Parathyroid adenoma (tissue), 2 donors: Measurements from ENCODE around the gene ACSL5.

Source experiments
- H2AFZ ChIP-seq: fragments of 300-600 bp; sonication (generic); one replicate; pipeline ENCODE4 v1.7.0; 2017; ENCODE audit warnings: antibody characterized with exemption, mild to moderate bottlenecking
- H3K27ac ChIP-seq: fragments of 300-600 bp; sonication (generic); one replicate; pipeline ENCODE4 v1.7.0; 2017
- H3K27me3 ChIP-seq: fragments of 300-600 bp; sonication (generic); one replicate; pipeline ENCODE4 v1.7.0; 2017; ENCODE audit warnings: low read length; ENCODE audit not compliant: control insufficient read depth, insufficient read depth
- H3K36me3 ChIP-seq: fragments of 300-600 bp; sonication (generic); one replicate; pipeline ENCODE4 v1.7.0; 2017; ENCODE audit warnings: low read length; ENCODE audit not compliant: control insufficient read depth, insufficient read depth
- H3K4me1 ChIP-seq: fragments of 300-600 bp; sonication (generic); one replicate; pipeline ENCODE4 v1.7.0; 2017; ENCODE audit warnings: control low read depth
- H3K4me2 ChIP-seq: fragments of 300-600 bp; sonication (generic); one replicate; pipeline ENCODE4 v1.7.0; 2017; ENCODE audit warnings: low read length
- H3K4me3 ChIP-seq: fragments of 300-600 bp; sonication (generic); one replicate; pipeline ENCODE4 v1.7.0; 2017; ENCODE audit warnings: low read depth, low read length
- H3K79me2 ChIP-seq: fragments of 300-600 bp; sonication (generic); one replicate; pipeline ENCODE4 v1.7.0; 2017; ENCODE audit warnings: control low read depth
- H3K9ac ChIP-seq: fragments of 300-600 bp; sonication (generic); one replicate; pipeline ENCODE4 v1.7.0; 2017; ENCODE audit warnings: mild to moderate bottlenecking
- H3K9me3 ChIP-seq: fragments of 300-600 bp; sonication (generic); one replicate; pipeline ENCODE4 v1.7.0; 2017; ENCODE audit warnings: low read length; ENCODE audit not compliant: control insufficient read depth
- TF ChIP-seq, protein P1 (sequence below): fragments of 300-600 bp; sonication (generic); IDR thresholded peaks from one replicate; pipeline ENCODE4 v1.7.0; 2017; ENCODE audit warnings: antibody characterized with exemption, mild to moderate bottlenecking
- donor health status: primary hyperparathyroidism.

Gene ACSL5

DNA sequence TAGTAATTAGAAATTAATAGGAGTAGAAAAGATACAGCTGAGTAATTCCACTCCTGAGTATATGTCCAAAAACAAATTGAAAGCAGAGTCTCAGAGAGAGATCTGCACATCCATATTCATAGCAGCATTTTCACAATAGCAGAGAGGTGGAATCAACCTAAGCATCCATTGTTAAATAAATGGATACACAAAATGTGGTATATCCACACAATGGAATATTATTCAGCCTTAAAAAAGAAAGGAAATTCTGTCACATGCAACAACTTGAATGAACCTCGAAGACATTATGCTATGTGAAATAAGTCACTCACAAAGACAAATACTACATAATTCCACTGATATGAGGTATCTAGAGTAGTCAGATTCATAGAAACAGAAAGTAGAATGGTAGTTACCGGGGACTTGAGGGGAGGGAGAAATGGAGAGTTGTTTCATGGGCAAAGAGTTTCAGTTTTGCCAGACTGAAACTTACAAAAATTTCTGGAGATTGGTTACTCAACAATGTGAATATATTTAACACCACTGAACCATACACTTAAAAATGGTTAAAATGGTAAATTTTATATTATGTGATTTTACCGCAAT lies 91.5 kb downstream of the ACSL5 start:
- Histone ChIP-seq H3K9me3 (no peaks in the 10 kb centered on the region), H3K4me1 (no peaks in the 10 kb centered on the region), H2AFZ (no peak overlapping the region), H3K27me3 (no peaks in the 10 kb centered on the region), H3K4me3 (no peak overlapping the region), H3K4me2 (no peak overlapping the region), H3K36me3 (no peaks in the 10 kb centered on the region), H3K27ac (no peak overlapping the region), H3K79me2 (no peaks in the 10 kb centered on the region), H3K9ac (no peak overlapping the region)
- TF ChIP-seq, protein P1, sequence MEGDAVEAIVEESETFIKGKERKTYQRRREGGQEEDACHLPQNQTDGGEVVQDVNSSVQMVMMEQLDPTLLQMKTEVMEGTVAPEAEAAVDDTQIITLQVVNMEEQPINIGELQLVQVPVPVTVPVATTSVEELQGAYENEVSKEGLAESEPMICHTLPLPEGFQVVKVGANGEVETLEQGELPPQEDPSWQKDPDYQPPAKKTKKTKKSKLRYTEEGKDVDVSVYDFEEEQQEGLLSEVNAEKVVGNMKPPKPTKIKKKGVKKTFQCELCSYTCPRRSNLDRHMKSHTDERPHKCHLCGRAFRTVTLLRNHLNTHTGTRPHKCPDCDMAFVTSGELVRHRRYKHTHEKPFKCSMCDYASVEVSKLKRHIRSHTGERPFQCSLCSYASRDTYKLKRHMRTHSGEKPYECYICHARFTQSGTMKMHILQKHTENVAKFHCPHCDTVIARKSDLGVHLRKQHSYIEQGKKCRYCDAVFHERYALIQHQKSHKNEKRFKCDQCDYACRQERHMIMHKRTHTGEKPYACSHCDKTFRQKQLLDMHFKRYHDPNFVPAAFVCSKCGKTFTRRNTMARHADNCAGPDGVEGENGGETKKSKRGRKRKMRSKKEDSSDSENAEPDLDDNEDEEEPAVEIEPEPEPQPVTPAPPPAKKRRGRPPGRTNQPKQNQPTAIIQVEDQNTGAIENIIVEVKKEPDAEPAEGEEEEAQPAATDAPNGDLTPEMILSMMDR = no peak

DNA sequence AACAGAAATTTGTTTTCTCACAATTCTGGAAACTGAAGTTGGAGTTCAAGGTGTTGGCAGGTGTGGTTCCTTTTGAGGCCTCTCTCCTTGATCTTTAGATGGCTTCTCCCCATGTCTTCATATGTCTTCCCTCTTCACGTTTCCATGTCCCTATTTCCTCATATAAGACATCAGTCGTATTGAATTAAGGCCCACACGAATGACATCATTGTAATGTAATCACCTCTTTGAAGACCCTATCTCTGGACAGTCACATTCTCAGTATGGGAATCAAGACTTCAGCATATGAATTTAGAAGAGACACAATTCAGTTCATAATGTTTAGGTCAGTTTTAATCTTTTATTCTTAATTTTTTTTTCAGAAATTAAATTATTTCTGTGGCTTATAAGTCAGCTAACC lies 92.9 kb downstream of the ACSL5 start:
- Histone ChIP-seq H3K36me3 (no peaks in the 10 kb centered on the region), H3K79me2 (no peaks in the 10 kb centered on the region), H3K27me3 (no peaks in the 10 kb centered on the region), H2AFZ (no peak overlapping the region), H3K4me3 (no peak overlapping the region), H3K9ac (no peak overlapping the region), H3K9me3 (no peaks in the 10 kb centered on the region), H3K4me2 (no peak overlapping the region), H3K27ac (no peak overlapping the region), H3K4me1 (no peaks in the 10 kb centered on the region)
- TF ChIP-seq, protein P1 = no peak

DNA sequence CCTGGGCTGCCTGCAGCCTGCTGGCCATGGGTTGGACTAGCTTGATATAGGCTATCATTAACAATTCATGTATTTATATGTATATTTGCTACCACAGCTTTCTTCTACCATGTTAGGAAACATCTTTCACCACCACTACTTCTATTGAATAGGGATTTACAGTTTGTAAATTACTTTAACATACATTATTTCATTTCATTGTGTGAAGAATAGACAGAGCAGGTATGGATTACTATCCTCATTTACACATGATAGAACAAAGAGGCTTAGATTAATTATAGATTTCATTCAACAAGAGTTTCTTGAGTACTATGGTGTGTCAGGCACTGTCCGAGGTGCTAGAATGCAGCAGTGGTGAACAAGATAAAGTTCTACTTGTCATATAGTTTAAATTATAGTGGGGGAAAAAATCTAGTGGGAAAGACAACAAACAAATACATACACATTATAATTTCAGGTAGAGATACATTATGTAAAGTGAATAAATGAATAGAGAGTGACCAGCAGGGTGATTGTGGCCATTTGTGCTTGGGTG lies 93.7 kb downstream of the ACSL5 start:
- no peaks in the 10 kb centered on the region for H3K9me3 ChIP-seq
- H3K4me3 ChIP-seq = no peak overlapping the region
- no peak overlapping the region for H2AFZ ChIP-seq
- no peaks in the 10 kb centered on the region for H3K36me3 ChIP-seq
- no peak overlapping the region for H3K27ac ChIP-seq
- no peaks in the 10 kb centered on the region for H3K79me2 ChIP-seq
- H3K9ac ChIP-seq = no peak overlapping the region
- H3K27me3 ChIP-seq = no peaks in the 10 kb centered on the region
- TF ChIP-seq, protein P1 = no peak
- H3K4me2 ChIP-seq = no peak overlapping the region
- no peaks in the 10 kb centered on the region for H3K4me1 ChIP-seq

DNA sequence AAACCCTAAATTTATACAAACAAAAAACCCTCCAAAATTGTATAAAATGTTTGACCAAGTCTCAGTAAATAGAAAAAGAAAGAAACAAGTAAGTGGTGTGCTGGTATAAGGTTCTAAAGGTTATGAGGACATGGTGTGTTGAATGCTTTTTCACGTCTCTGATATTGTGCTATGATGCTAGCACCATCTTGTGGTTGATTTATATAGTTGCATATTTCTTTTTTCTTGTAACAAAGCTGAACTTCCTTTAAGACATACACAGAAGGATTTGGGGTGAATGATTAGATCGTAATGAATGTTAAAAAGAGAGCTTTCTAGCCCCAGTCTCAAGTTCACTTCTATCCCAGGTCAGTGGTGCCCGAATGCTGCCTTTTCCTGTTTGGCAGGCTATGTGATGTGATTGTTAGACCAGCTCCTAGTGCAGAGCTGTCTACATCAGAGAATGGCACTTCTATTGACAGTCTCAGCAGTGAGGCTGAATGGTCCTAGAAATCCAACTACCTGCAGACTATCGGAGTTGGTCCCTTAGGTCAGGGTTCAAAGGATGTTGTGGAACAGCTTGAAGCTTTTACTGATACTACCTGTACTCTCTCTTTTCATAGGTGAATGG lies 98.1 kb downstream of the ACSL5 start:
- H3K4me2 ChIP-seq = no peak overlapping the region
- H3K36me3 ChIP-seq = no peaks in the 10 kb centered on the region
- H3K4me1 ChIP-seq = no peaks in the 10 kb centered on the region
- H2AFZ ChIP-seq = no peak overlapping the region
- no peak overlapping the region for H3K9ac ChIP-seq
- TF ChIP-seq, protein P1 = peak; percentile 68
- H3K27ac ChIP-seq = no peak overlapping the region
- H3K9me3 ChIP-seq = no peaks in the 10 kb centered on the region
- no peaks in the 10 kb centered on the region for H3K79me2 ChIP-seq
- no peaks in the 10 kb centered on the region for H3K27me3 ChIP-seq
- H3K4me3 ChIP-seq = no peak overlapping the region
